ENCODE results near the gene PCNX4. TPM values are rescaled to one million over a fixed set of nuclear protein-coding genes. Genes with fewer than 3 reads are reported as not detected.
"Not testable (repeated sequence)": the region's sequence is repeated elsewhere in the genome, so short reads cannot be mapped to it uniquely, and the experiment has no call there.

PCNX4 gene
- total RNA-seq, 1 donor from 2014 or later, result 36.8 TPM

DNA sequence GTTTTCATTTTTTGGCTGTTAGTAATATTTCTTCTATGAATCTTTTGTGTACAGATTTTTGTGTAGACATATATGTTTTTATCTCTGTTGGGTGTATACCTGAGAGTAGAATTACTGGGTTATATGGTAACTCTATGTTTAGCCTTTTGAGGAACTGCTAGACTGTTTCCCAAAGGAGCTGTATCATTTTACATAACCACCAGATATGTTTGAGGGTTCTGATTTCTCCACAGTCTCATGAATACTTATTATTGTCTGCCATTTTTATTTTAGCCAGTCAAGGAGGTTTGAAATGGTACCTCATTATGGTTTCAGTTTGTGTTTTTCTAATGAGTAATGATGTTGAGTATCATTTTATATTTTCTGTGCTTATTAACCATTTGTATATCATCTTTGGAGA, 1.9 kb downstream of the PCNX4 start:
- Histone ChIP-seq H3K27ac (replicated peaks) (peak overlapping the region; percentile 95), H3K36me3 (peaks cover 6% of the 10 kb centered on the region), H3K27me3 (ENCODE audit: low read depth) (no peaks in the 10 kb centered on the region), H3K9me3 (replicated peaks) (no peaks in the 10 kb centered on the region), H3K4me1 (peaks cover 70% of the 10 kb centered on the region), H3K4me3 (peak overlapping the region; percentile 93)
- intact Hi-C loops (cut with micrococcal nuclease), result no loop called here
- no peak for TF ChIP-seq CTCF (IDR thresholded peaks at IDR 0.05; ENCODE audit: borderline replicate concordance)
- DNase-seq, result no peak

DNA sequence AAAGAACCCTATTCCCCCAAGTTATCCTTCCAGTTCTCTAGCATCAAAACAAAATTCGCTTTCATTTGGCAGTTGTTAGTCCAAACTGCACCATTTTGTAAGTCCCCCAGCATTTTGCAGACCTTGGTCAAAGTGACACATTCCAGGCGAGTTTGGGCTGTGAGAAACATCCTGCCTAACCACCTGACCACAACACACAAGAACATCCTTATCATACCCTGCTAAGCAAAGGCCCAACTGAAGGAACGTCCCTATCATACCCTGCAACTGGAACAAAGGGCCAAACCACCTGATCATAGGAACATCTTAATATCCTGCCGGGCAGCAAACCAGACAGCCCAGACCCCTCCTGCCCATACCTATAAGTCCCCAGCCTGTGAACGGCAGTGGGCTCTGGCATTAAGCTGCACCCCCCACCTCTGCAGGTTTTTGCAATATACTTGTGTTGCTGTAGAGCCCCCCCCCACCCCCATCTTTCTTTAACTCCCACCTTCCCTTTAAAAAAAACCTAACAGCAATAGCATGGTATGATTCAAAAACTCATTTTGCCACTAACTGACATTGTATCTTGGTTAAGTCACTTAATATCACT, 2.7 kb downstream of the PCNX4 start:
- intact Hi-C loops (cut with micrococcal nuclease), result no loop called here
- H3K27ac ChIP-seq (replicated peaks), result peak overlapping the region; percentile 95
- H3K36me3 ChIP-seq, result peaks cover 6% of the 10 kb centered on the region
- H3K9me3 ChIP-seq (replicated peaks), result no peaks in the 10 kb centered on the region
- TF ChIP-seq CTCF (IDR thresholded peaks at IDR 0.05; ENCODE audit: borderline replicate concordance), result no peak
- H3K27me3 ChIP-seq (ENCODE audit: low read depth), result no peaks in the 10 kb centered on the region
- peak overlapping the region; percentile 93 for H3K4me3 ChIP-seq
- DNase-seq, result no peak
- H3K4me1 ChIP-seq, result peaks cover 70% of the 10 kb centered on the region

GRCh38 chr14:60095231-60095630, 3.5 kb downstream of the PCNX4 start:
- no peaks in the 10 kb centered on the region for H3K27me3 ChIP-seq (ENCODE audit: low read depth)
- no peak for TF ChIP-seq CTCF (IDR thresholded peaks at IDR 0.05; ENCODE audit: borderline replicate concordance)
- H3K9me3 ChIP-seq (replicated peaks), result no peaks in the 10 kb centered on the region
- intact Hi-C loops (cut with micrococcal nuclease), result no loop called here
- H3K4me3 ChIP-seq, result peak overlapping the region; percentile 93
- peaks cover 6% of the 10 kb centered on the region for H3K36me3 ChIP-seq
- DNase-seq, result no peak
- peak overlapping the region; percentile 95 for H3K27ac ChIP-seq (replicated peaks)
- H3K4me1 ChIP-seq, result peaks cover 74% of the 10 kb centered on the region

- H3K36me3 ChIP-seq, result peaks cover 6% of the 10 kb centered on the region
- no peaks in the 10 kb centered on the region for H3K9me3 ChIP-seq (replicated peaks)
- intact Hi-C loops (cut with micrococcal nuclease), result no loop called here
- H3K27ac ChIP-seq (replicated peaks), result peak overlapping the region; percentile 95
- H3K4me3 ChIP-seq, result no peak overlapping the region
- peaks cover 74% of the 10 kb centered on the region for H3K4me1 ChIP-seq
- H3K27me3 ChIP-seq (ENCODE audit: low read depth), result no peaks in the 10 kb centered on the region
- TF ChIP-seq CTCF (IDR thresholded peaks at IDR 0.05; ENCODE audit: borderline replicate concordance), result no peak
- no peak for DNase-seq
Observed at GRCh38 chr14:60095781-60096450, 4.2 kb downstream of the PCNX4 start.

- Histone ChIP-seq H3K27ac (replicated peaks) (peak overlapping the region; percentile 14), H3K27me3 (ENCODE audit: low read depth) (no peaks in the 10 kb centered on the region), H3K36me3 (peaks cover 6% of the 10 kb centered on the region), H3K9me3 (replicated peaks) (no peaks in the 10 kb centered on the region), H3K4me1 (peaks cover 86% of the 10 kb centered on the region), H3K4me3 (no peak overlapping the region)
- intact Hi-C loops (cut with micrococcal nuclease), result no loop called here
- no peak for DNase-seq
- no peak for TF ChIP-seq CTCF (IDR thresholded peaks at IDR 0.05; ENCODE audit: borderline replicate concordance)
Observed at GRCh38 chr14:60097974-60098373, 6.3 kb downstream of the PCNX4 start.

- peaks cover 77% of the 10 kb centered on the region for H3K4me1 ChIP-seq
- H3K9me3 ChIP-seq (replicated peaks); H3K36me3 ChIP-seq; H3K27me3 ChIP-seq (ENCODE audit: low read depth); H3K4me3 ChIP-seq; DNase-seq; intact Hi-C loops (cut with micrococcal nuclease): not testable (repeated sequence)
- peak overlapping the region; percentile 13 for H3K27ac ChIP-seq (replicated peaks)
Observed at GRCh38 chr14:60099855-60100254, 8.1 kb downstream of the PCNX4 start.

All from left ventricle myocardium inferior (tissue), 1 donor.